ENCODE measurements around the gene TRIM10.

The TRIM10 gene

DNA sequence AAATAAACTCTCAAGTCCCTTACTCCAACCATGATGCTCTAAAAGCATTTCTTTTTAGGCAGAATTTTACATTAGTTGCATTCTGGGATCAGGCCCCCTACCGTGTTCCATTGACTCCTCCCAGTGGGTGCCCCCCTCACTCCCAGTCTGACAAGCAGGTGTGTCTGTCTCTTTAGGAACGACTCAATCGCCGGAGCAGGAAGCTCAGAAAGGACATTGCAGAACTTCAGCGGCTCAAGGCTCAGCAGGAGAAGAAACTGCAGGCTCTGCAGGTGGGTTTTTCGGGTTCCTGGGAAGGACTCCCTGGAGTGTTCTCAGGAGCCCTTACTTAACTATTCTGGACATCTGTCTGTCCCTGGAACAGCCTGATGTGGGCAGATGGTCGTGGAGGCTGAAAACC is 15.2 kb downstream of the TRIM10 start:
- H3K4me3 ChIP-seq (ENCODE audit: low read depth, low read length): no peak overlapping the region
- no peak for TF ChIP-seq SCRT2 (tag by site-specific recombination; IDR thresholded peaks at IDR 0.05)
- TF ChIP-seq ZNF341 (tag by site-specific recombination; IDR thresholded peaks at IDR 0.05; ENCODE audit: low read depth): peak; percentile 22; the same call in 1 of the 2 replicates
- TF ChIP-seq ZIC2 (tag by site-specific recombination; IDR thresholded peaks at IDR 0.05): peak; percentile 51
- peaks cover 2% of the 10 kb centered on the region; the same call in 1 of the 2 replicates for H3K4me1 ChIP-seq (ENCODE audit: control insufficient read depth, insufficient read depth, low read length)
- CTCF ChIA-PET: interaction anchor here (9.3 kb wide), 1 partner anchor 15 kb away, joined by 126 read pairs; no protein-coding TSS in a partner anchor
- H3K36me3 ChIP-seq (ENCODE audit: control insufficient read depth in 2 of 2, insufficient read depth in 1 of 2, low read length in 2 of 2): no peaks in the 10 kb centered on the region
- H3K27ac ChIP-seq (ENCODE audit: extremely low read depth, low read depth, low read length): no peak overlapping the region
- H3K9me3 ChIP-seq (ENCODE audit: control insufficient read depth, insufficient read depth, low read depth, low read length): no peaks in the 10 kb centered on the region
- POLR2A ChIA-PET: interaction anchor here (1.0 kb wide), 1 partner anchor 44 kb away, joined by 4 read pairs; no protein-coding TSS in a partner anchor

DNA sequence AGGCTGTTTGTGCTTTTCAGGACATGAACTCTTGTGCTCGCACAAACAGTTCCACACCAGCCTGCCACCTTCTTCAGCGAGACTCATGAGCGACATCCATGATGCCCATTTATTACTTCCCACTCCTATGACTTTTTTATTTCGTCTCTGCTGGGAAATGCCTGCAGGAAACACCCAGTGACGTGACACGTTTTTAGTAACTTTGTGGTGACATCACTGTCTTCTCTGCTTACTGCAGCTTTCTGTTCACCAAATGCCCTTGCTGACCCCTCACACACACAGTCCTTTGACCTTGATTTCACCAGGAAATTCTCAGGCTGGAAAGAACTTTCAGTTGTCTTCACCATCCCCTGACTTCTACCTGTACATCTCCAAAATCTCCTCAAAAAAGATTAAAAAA is 16.2 kb downstream of the TRIM10 start:
- no peaks in the 10 kb centered on the region for H3K9me3 ChIP-seq (ENCODE audit: control insufficient read depth, insufficient read depth, low read depth, low read length)
- no peak overlapping the region for H3K27ac ChIP-seq (ENCODE audit: extremely low read depth, low read depth, low read length)
- H3K4me1 ChIP-seq (ENCODE audit: control insufficient read depth, insufficient read depth, low read length): peaks cover 2% of the 10 kb centered on the region; the same call in 1 of the 2 replicates
- ChIA-PET CTCF (interaction anchor here (0.6 to 9.3 kb wide), 3 partner anchors 14 to 499 kb away, joined by 3 to 126 read pairs (median 3); no protein-coding TSS in a partner anchor), POLR2A (interaction anchor here (0.7 to 1.0 kb wide), 2 partner anchors 36 to 43 kb away, joined by 3 to 4 read pairs; no protein-coding TSS in a partner anchor)
- 0 out of 2 replicates have a peak, but pooled peaks have one; percentile 18 for TF ChIP-seq ZNF629 (tag by site-specific recombination; IDR thresholded peaks at IDR 0.05)
- TF ChIP-seq, protein P1, sequence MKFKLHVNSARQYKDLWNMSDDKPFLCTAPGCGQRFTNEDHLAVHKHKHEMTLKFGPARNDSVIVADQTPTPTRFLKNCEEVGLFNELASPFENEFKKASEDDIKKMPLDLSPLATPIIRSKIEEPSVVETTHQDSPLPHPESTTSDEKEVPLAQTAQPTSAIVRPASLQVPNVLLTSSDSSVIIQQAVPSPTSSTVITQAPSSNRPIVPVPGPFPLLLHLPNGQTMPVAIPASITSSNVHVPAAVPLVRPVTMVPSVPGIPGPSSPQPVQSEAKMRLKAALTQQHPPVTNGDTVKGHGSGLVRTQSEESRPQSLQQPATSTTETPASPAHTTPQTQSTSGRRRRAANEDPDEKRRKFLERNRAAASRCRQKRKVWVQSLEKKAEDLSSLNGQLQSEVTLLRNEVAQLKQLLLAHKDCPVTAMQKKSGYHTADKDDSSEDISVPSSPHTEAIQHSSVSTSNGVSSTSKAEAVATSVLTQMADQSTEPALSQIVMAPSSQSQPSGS (tag by site-specific recombination; IDR thresholded peaks at IDR 0.05; ENCODE audit: low read depth): peak; percentile 56; the same call in 1 of the 2 replicates
- TF ChIP-seq, protein P2, sequence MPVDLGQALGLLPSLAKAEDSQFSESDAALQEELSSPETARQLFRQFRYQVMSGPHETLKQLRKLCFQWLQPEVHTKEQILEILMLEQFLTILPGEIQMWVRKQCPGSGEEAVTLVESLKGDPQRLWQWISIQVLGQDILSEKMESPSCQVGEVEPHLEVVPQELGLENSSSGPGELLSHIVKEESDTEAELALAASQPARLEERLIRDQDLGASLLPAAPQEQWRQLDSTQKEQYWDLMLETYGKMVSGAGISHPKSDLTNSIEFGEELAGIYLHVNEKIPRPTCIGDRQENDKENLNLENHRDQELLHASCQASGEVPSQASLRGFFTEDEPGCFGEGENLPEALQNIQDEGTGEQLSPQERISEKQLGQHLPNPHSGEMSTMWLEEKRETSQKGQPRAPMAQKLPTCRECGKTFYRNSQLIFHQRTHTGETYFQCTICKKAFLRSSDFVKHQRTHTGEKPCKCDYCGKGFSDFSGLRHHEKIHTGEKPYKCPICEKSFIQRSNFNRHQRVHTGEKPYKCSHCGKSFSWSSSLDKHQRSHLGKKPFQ (tag by site-specific recombination; IDR thresholded peaks at IDR 0.05): no peak
- no peaks in the 10 kb centered on the region for H3K36me3 ChIP-seq (ENCODE audit: control insufficient read depth in 2 of 2, insufficient read depth in 1 of 2, low read length in 2 of 2)
- H3K4me3 ChIP-seq (ENCODE audit: low read depth, low read length): no peak overlapping the region

DNA sequence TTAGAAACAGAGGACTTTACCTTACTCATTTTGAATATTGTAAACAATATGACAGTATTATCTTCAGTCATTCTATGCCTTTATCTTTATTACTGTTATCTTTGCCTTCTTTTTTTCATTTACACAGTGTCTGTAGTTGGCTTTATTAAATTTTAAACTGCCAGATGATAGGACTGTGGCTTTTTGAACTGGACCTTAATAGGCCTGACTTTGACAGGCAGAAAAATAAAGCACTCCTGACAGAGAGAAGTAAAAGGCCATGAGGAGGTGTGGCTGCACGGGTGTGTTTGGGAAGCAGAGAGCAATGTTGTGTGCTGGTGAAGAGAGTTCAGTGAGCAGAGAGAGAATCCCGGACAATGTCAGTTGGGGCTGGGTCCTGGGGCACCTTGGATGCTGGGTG is 17.2 kb downstream of the TRIM10 start:
- ChIA-PET POLR2A (interaction anchor here (0.7 kb wide), 1 partner anchor 35 kb away, joined by 3 read pairs; no protein-coding TSS in a partner anchor), CTCF (interaction anchor here (0.6 to 9.3 kb wide), 4 partner anchors 9 to 39 kb away, joined by 3 to 126 read pairs (median 4); no protein-coding TSS in a partner anchor)
- peaks cover 2% of the 10 kb centered on the region; the same call in 1 of the 2 replicates for H3K4me1 ChIP-seq (ENCODE audit: control insufficient read depth, insufficient read depth, low read length)
- H3K27ac ChIP-seq (ENCODE audit: extremely low read depth, low read depth, low read length): no peak overlapping the region
- H3K4me3 ChIP-seq (ENCODE audit: low read depth, low read length): no peak overlapping the region
- TF ChIP-seq ZNF24 (tag by site-specific recombination; IDR thresholded peaks at IDR 0.05) (no peak), ZNF335 (tag by site-specific recombination; conservative IDR thresholded peaks at IDR 0.05) (peak; percentile 63; the same call in 1 of the 2 replicates), FEZF1 (tag by site-specific recombination; IDR thresholded peaks at IDR 0.05) (peak; percentile 65; the same call in 1 of the 2 replicates)
- TF ChIP-seq, protein P3, sequence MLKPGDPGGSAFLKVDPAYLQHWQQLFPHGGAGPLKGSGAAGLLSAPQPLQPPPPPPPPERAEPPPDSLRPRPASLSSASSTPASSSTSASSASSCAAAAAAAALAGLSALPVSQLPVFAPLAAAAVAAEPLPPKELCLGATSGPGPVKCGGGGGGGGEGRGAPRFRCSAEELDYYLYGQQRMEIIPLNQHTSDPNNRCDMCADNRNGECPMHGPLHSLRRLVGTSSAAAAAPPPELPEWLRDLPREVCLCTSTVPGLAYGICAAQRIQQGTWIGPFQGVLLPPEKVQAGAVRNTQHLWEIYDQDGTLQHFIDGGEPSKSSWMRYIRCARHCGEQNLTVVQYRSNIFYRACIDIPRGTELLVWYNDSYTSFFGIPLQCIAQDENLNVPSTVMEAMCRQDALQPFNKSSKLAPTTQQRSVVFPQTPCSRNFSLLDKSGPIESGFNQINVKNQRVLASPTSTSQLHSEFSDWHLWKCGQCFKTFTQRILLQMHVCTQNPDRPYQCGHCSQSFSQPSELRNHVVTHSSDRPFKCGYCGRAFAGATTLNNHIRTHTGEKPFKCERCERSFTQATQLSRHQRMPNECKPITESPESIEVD (tag by site-specific recombination; IDR thresholded peaks at IDR 0.05): peak; percentile 71
- H3K36me3 ChIP-seq (ENCODE audit: control insufficient read depth in 2 of 2, insufficient read depth in 1 of 2, low read length in 2 of 2): no peaks in the 10 kb centered on the region
- no peaks in the 10 kb centered on the region for H3K9me3 ChIP-seq (ENCODE audit: control insufficient read depth, insufficient read depth, low read depth, low read length)

DNA sequence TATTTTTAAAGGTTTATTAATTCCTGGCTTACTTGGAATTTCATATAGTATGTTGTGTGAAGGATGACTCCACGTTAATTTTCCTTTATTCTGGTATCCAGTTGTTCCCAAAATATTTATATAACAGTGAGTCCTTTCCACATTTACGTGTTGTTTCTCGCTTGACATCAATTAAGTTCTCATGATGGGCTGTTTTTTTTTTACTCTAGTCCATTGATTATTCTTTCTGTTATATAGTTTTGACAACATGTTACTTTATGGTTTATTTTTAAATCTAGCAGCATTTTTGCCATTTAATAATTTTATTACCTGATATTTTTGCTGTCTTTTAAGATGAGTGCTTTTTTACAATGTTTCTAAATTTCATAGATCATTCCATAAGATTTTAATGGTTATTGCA is 18.3 kb downstream of the TRIM10 start:
- ChIA-PET CTCF (interaction anchor here (0.7 to 9.3 kb wide), 2 partner anchors 12 to 156 kb away, joined by 3 to 126 read pairs; no protein-coding TSS in a partner anchor), POLR2A (no interaction called here)

More for the DNA sequence above, 18.3 kb downstream of the TRIM10 start:
- Histone ChIP-seq H3K27ac (ENCODE audit: extremely low read depth, low read depth, low read length) (no peak overlapping the region), H3K4me3 (ENCODE audit: low read depth, low read length) (no peak overlapping the region), H3K9me3 (ENCODE audit: control insufficient read depth, insufficient read depth, low read depth, low read length) (no peaks in the 10 kb centered on the region), H3K4me1 (ENCODE audit: control insufficient read depth, insufficient read depth, low read length) (peaks cover 2% of the 10 kb centered on the region; the same call in 1 of the 2 replicates), H3K36me3 (ENCODE audit: control insufficient read depth in 2 of 2, insufficient read depth in 1 of 2, low read length in 2 of 2) (no peaks in the 10 kb centered on the region)
- TF ChIP-seq ZNF211 (tag by site-specific recombination; IDR thresholded peaks at IDR 0.05; ENCODE audit: low read depth) (no peak), ZNF660 (tag by site-specific recombination; IDR thresholded peaks at IDR 0.05) (peak; percentile 96)
